SK-N-SH (cell line): ENCODE results near the gene DYNLT1. TPM values are rescaled to one million over a fixed set of nuclear protein-coding genes. Genes with fewer than 3 reads are reported as not detected.
"Not testable (repeated sequence)": the region's sequence is repeated elsewhere in the genome, so short reads cannot be mapped to it uniquely, and the experiment has no call there.

Experiments used
- CTCF ChIA-PET: fragments of 300-600, 350-600 bp; formaldehyde crosslinking; extraction: SDS; loops from one replicate; lab custom pipeline; 2021; lab: Yijun Ruan, JAX
- POLR2A ChIA-PET: fragments of 350-600 bp; sonication (Branson Sonifier 250); formaldehyde crosslinking; extraction: SDS; loops from one replicate; lab custom pipeline; 2020; ENCODE audit warnings: antibody characterized with exemption, inconsistent platforms; lab: Yijun Ruan, JAX
- DNase-seq: peaks from one replicate; pipeline ENCODE4 v3.0.0; 2012
- H2AFZ ChIP-seq: fragments of 200-600 bp; sonication (generic); 2 replicates; pipeline ENCODE4 v1.8.1; 2016; ENCODE audit warnings: antibody characterized with exemption, mild to moderate bottlenecking, low read depth
- H3F3A ChIP-seq: fragments of 200-600 bp; sonication (generic); replicated peaks from 2 replicates; pipeline ENCODE3; 2016; ENCODE audit warnings: antibody characterized with exemption, mild to moderate bottlenecking; ENCODE audit not compliant: insufficient read depth
- H3K27ac ChIP-seq, 2 experiments: fragments of 200-500 bp in 1 of 2; fragments of 200-600 bp in 1 of 2; sonication (Bioruptor generic) in 1 of 2; sonication (generic), shearing (Covaris generic) in 1 of 2; 2 replicates each; pipeline versions ENCODE4 v1.5.1 to v1.6.1; 2014 to 2016; ENCODE audit warnings: low read depth in 2 of 2, inconsistent platforms in 1 of 2, low read length in 1 of 2, mild to moderate bottlenecking in 1 of 2, mixed read lengths in 1 of 2
- H3K27me3 ChIP-seq: fragments of 200-600 bp; sonication (generic), shearing (Covaris generic); 2 replicates; pipeline ENCODE4 v1.6.1; 2016; ENCODE audit warnings: mixed run types; ENCODE audit not compliant: insufficient read depth
- H3K36me3 ChIP-seq, 2 experiments: fragments of 200-500 bp in 1 of 2; fragments of 200-600 bp in 1 of 2; sonication (Bioruptor generic) in 1 of 2; sonication (generic) in 1 of 2; replicated peaks in 1 of 2; 2 replicates each; pipeline versions ENCODE3 to v1.5.1; 2014 to 2016; ENCODE audit warnings: low read length in 1 of 2, mild to moderate bottlenecking in 1 of 2; ENCODE audit not compliant: insufficient read depth in 2 of 2, control insufficient read depth in 1 of 2
- H3K4me1 ChIP-seq, 2 experiments: fragments of 200-500 bp in 1 of 2; fragments of 200-600 bp in 1 of 2; sonication (Bioruptor generic) in 1 of 2; sonication (generic), shearing (Covaris generic) in 1 of 2; 2 replicates each; pipeline versions ENCODE4 v1.5.1 to v1.6.1; 2014 to 2016; ENCODE audit warnings: low read depth in 1 of 2, low read length in 1 of 2, mixed run types in 1 of 2; ENCODE audit not compliant: insufficient read depth in 2 of 2, control insufficient read depth in 1 of 2
- H3K4me2 ChIP-seq: fragments of 200-600 bp; sonication (generic), shearing (Covaris generic); 2 replicates; pipeline ENCODE4 v1.6.1; 2017; ENCODE audit warnings: mixed run types
- H3K4me3 ChIP-seq, 2 experiments: fragments of 200-500 bp in 1 of 2; fragments of 200-600 bp in 1 of 2; sonication (Bioruptor generic) in 1 of 2; sonication (generic), shearing (Covaris generic) in 1 of 2; 2 replicates each; pipeline versions ENCODE4 v1.5.1 to v1.8.1; 2014 to 2016; ENCODE audit warnings: low read depth in 2 of 2, inconsistent platforms in 1 of 2, low read length in 1 of 2, mild to moderate bottlenecking in 1 of 2, mixed read lengths in 1 of 2, moderate library complexity in 1 of 2
- H3K79me2 ChIP-seq: fragments of 200-600 bp; sonication (generic); 2 replicates; pipeline ENCODE4 v1.8.1; 2017; ENCODE audit warnings: mild to moderate bottlenecking; ENCODE audit not compliant: insufficient read depth
- H3K9ac ChIP-seq: fragments of 200-600 bp; sonication (generic); 2 replicates; pipeline ENCODE4 v1.6.1; 2017; ENCODE audit warnings: mixed run types
- H3K9me2 ChIP-seq: fragments of 200-600 bp; sonication (generic); 2 replicates; pipeline ENCODE4 v1.6.1; 2017; ENCODE audit warnings: mixed run types
- H3K9me3 ChIP-seq: fragments of 200-600 bp; sonication (generic); 2 replicates; pipeline ENCODE4 v1.6.1; 2017; ENCODE audit warnings: mixed run types, mild to moderate bottlenecking, moderate library complexity
- H4K20me1 ChIP-seq: fragments of 200-600 bp; sonication (generic); 2 replicates; pipeline ENCODE4 v1.6.1; 2017; ENCODE audit warnings: mild to moderate bottlenecking, mixed run types; ENCODE audit not compliant: insufficient read depth
- EZH2phosphoT487 ChIP-seq: fragments of 200-600 bp; sonication (generic); IDR thresholded peaks from 2 replicates; pipeline ENCODE4 v1.6.1; 2017; ENCODE audit warnings: low read depth, mixed run types, mild to moderate bottlenecking, antibody characterized with exemption, moderate library complexity, borderline replicate concordance
- JUND ChIP-seq: IDR thresholded peaks from 2 replicates; pipeline ENCODE4 v1.4.0; 2012
- MAX ChIP-seq: IDR thresholded peaks from 2 replicates; pipeline ENCODE4 v1.4.0; 2012; ENCODE audit warnings: low read depth
- REST ChIP-seq: IDR thresholded peaks from 2 replicates; pipeline ENCODE4 v1.6.1; 2012; ENCODE audit warnings: mild to moderate bottlenecking, low read depth, low read length, moderate library complexity
- SIN3A ChIP-seq: IDR thresholded peaks from 2 replicates; pipeline ENCODE4 v1.6.1; 2012; ENCODE audit warnings: low read depth, mild to moderate bottlenecking, low read length, moderate library complexity, borderline replicate concordance
- WGBS: methylation state at CpG from one replicate; pipeline ENCODE4 v1.1.6; 2017; ENCODE audit warnings: low lambda C conversion rate; 5-methylcytosine and 5-hydroxymethylcytosine counted together
- polyA plus RNA-seq, 3 experiments: library from polyadenylated mRNA; depleted of rRNA; stranded (reverse); fragments of >200 nt; gene quantifications; 2 replicates each; pipeline ENCODE4 v1.2.3, GENCODE V29; 2012
- TF ChIP-seq, protein P1 (sequence below): fragments of 150-350 bp; IDR thresholded peaks from 2 replicates; pipeline ENCODE4 v1.6.1; 2017; ENCODE audit warnings: antibody characterized with exemption, low read length, low read depth, borderline replicate concordance

The DYNLT1 gene
- polyA plus RNA-seq, 1 of the 3 experiments (the other 2 are of a cell fraction): 306 TPM

GRCh38 chr6:158619922-158620801 lies 24.4 kb downstream of the DYNLT1 start:
- peaks cover 4% of the 10 kb centered on the region; the same call in 1 of the 2 replicates for H3K9me3 ChIP-seq
- no peak overlapping the region for H3K9ac ChIP-seq
- ChIA-PET CTCF (interaction anchor here (1.6 to 4.5 kb wide), 3 partner anchors 15 to 400 kb away, joined by 4 to 24 read pairs (median 14); no protein-coding TSS in a partner anchor), POLR2A (interaction anchor here (1.4 to 1.8 kb wide), 2 partner anchors 8 to 24 kb away, joined by 8 to 14 read pairs; partner anchors contain the start of gene DYNLT1)
- TF ChIP-seq, protein P1, sequence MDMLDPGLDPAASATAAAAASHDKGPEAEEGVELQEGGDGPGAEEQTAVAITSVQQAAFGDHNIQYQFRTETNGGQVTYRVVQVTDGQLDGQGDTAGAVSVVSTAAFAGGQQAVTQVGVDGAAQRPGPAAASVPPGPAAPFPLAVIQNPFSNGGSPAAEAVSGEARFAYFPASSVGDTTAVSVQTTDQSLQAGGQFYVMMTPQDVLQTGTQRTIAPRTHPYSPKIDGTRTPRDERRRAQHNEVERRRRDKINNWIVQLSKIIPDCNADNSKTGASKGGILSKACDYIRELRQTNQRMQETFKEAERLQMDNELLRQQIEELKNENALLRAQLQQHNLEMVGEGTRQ: no peak
- TF ChIP-seq MAX (no peak), EZH2phosphoT487 (no peak), JUND (no peak), SIN3A (no peak), REST (no peak)
- H3K9me2 ChIP-seq: no peaks in the 10 kb centered on the region
- peaks cover 16 to 28% of the 10 kb centered on the region in 2 experiments for H3K36me3 ChIP-seq
- no peak overlapping the region for H3K4me3 ChIP-seq
- H3F3A ChIP-seq: no peaks in the 10 kb centered on the region
- no peak overlapping the region for H2AFZ ChIP-seq
- WGBS: 95% methylated on average over 17 of the region's 17 CpGs
- H4K20me1 ChIP-seq: no peaks in the 10 kb centered on the region
- peaks cover 0 to 40% of the 10 kb centered on the region in 2 experiments; a peak in 2 of 4 replicates for H3K4me1 ChIP-seq
- peaks cover 3% of the 10 kb centered on the region; the same call in 1 of the 2 replicates for H3K79me2 ChIP-seq
- no peak for DNase-seq
- no peak overlapping the region for H3K4me2 ChIP-seq
- H3K27ac ChIP-seq: peak overlapping the region in 1 of 2 experiments; percentile 99; a peak in 2 of 4 replicates
- no peaks in the 10 kb centered on the region for H3K27me3 ChIP-seq

- POLR2A ChIA-PET, DNase-seq: not testable (repeated sequence)
Observed at GRCh38 chr6:158618289-158618688, 26.3 kb downstream of the DYNLT1 start.

DNA sequence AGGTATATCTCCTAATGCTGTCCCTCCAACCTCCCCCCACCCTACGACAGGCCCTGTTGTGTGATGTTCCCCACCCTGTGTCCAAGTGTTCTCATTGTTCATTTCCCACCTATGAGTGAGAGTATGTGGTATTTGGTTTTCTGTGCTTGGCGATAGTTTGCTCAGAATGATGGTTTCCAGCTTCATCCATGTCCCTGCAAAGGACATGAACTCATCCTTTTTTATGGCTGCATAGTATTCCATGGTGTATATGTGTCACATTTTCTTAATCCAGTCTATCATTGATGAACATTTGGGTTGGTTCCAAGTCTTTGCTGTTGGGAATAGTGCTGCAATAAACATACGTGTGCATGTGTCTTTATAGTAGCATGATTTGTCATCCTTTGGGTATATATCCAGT lies 29.9 kb downstream of the DYNLT1 start:
- H3K79me2 ChIP-seq, H3K9ac ChIP-seq, H3K27me3 ChIP-seq, H2AFZ ChIP-seq, H3F3A ChIP-seq, H3K9me2 ChIP-seq, H3K27ac ChIP-seq, H3K4me3 ChIP-seq, H3K9me3 ChIP-seq, H3K4me2 ChIP-seq, CTCF ChIA-PET, DNase-seq, POLR2A ChIA-PET, H4K20me1 ChIP-seq: not testable (repeated sequence)
- Histone ChIP-seq H3K36me3 (peaks cover 31 to 45% of the 10 kb centered on the region in 2 experiments), H3K4me1 (peaks cover 0 to 14% of the 10 kb centered on the region in 2 experiments; a peak in 2 of 4 replicates)
- WGBS: 97% methylated on average over 3 of the region's 3 CpGs

More at GRCh38 chr6:158618289-158618688, 26.3 kb downstream of the DYNLT1 start:
- H3F3A ChIP-seq, H3K9me3 ChIP-seq, H4K20me1 ChIP-seq, H3K27ac ChIP-seq, H3K27me3 ChIP-seq, H3K4me3 ChIP-seq, H3K4me2 ChIP-seq, H3K9ac ChIP-seq, H3K9me2 ChIP-seq, H2AFZ ChIP-seq, H3K79me2 ChIP-seq: not testable (repeated sequence)
- Histone ChIP-seq H3K4me1 (peaks cover 0 to 31% of the 10 kb centered on the region in 2 experiments; a peak in 2 of 4 replicates), H3K36me3 (peaks cover 27 to 28% of the 10 kb centered on the region in 2 experiments)
- WGBS: 90% methylated on average over 3 of the region's 3 CpGs
- CTCF ChIA-PET: interaction anchor here (1.1 kb wide), 1 partner anchor 72 kb away, joined by 3 read pairs; no protein-coding TSS in a partner anchor
